Endodermal cell (in vitro differentiated cells): Measurements from ENCODE around the gene CBX7. TPM values are rescaled to one million over a fixed set of nuclear protein-coding genes. Genes with fewer than 3 reads are reported as not detected.

Experiments
- DNase-seq: peaks from one replicate; pipeline ENCODE4 v3.0.0-alpha.2; 2017
- H3K27ac ChIP-seq: 2 replicates; pipeline ENCODE4 v1.5.1; 2013; ENCODE audit warnings: mild to moderate bottlenecking, low read depth, low read length, moderate library complexity
- H3K27me3 ChIP-seq: 2 replicates; pipeline ENCODE4 v1.6.1; 2013; ENCODE audit warnings: mild to moderate bottlenecking, low read length, moderate library complexity; ENCODE audit not compliant: insufficient read depth, control insufficient read depth, poor library complexity, severe bottlenecking
- H3K36me3 ChIP-seq: 2 replicates; pipeline ENCODE4 v1.7.0; 2013; ENCODE audit warnings: mild to moderate bottlenecking, low read length, moderate library complexity; ENCODE audit not compliant: control insufficient read depth, insufficient read depth
- H3K4me1 ChIP-seq: one replicate; pipeline ENCODE4 v1.7.0; 2013; ENCODE audit warnings: low read length; ENCODE audit not compliant: control insufficient read depth, insufficient read depth
- H3K4me3 ChIP-seq: 2 replicates; pipeline ENCODE4 v1.5.1; 2013; ENCODE audit warnings: mild to moderate bottlenecking, low read length, moderate library complexity
- H3K9ac ChIP-seq: 2 replicates; pipeline ENCODE4 v1.6.1; 2013; ENCODE audit warnings: mild to moderate bottlenecking, low read length, moderate library complexity; ENCODE audit not compliant: poor library complexity, severe bottlenecking; ENCODE audit errors: extremely low read depth
- H3K9me3 ChIP-seq: 2 replicates; pipeline ENCODE4 v1.6.1; 2013; ENCODE audit warnings: mild to moderate bottlenecking, low read length, moderate library complexity; ENCODE audit not compliant: control insufficient read depth
- H3K27ac Mint-ChIP-seq: 2 replicates; pipeline ENCODE4 v1.8.0; 2020; ENCODE audit warnings: mixed read lengths
- H3K27me3 Mint-ChIP-seq: 2 replicates; pipeline ENCODE4 v1.8.0; 2021; ENCODE audit warnings: mild to moderate bottlenecking, mixed read lengths; ENCODE audit not compliant: insufficient read depth
- H3K36me3 Mint-ChIP-seq: 2 replicates; pipeline ENCODE4 v1.8.0; 2020; ENCODE audit warnings: low read depth, mixed read lengths
- H3K4me1 Mint-ChIP-seq: 2 replicates; pipeline ENCODE4 v1.8.0; 2020; ENCODE audit warnings: mixed read lengths
- H3K4me3 Mint-ChIP-seq: 2 replicates; pipeline ENCODE4 v1.8.0; 2020; ENCODE audit warnings: mild to moderate bottlenecking, moderate library complexity, mixed read lengths
- H3K9me3 Mint-ChIP-seq: 2 replicates; pipeline ENCODE4 v1.8.0; 2020; ENCODE audit warnings: mild to moderate bottlenecking, mixed read lengths
- WGBS, 2 experiments: methylation state at CpG; one replicate each; pipeline versions ENCODE4 v1.1.5 to v1.1.7; 2013; ENCODE audit warnings: missing lambda C conversion rate in 2 of 2, mixed read lengths in 1 of 2; ENCODE audit not compliant: insufficient coverage in 1 of 2, insufficient read length in 1 of 2; 5-methylcytosine and 5-hydroxymethylcytosine counted together
- total RNA-seq, 2 donors: library from RNA; stranded (reverse); fragmentation: NEBNext Ultra II Directional in 1 of 2; extraction: Animal tissue kit (Norgen Biotek cat#: 25700) in 1 of 2; gene quantifications; 2 replicates in 1 of 2; 3 replicates in 1 of 2; pipeline ENCODE4 v1.2.1, GENCODE V29; 2021
- TF ChIP-seq, protein P1 (sequence below): fragments of 200-600 bp; sonication (generic); conservative IDR thresholded peaks from 2 replicates; pipeline ENCODE4 v1.5.0; 2021; ENCODE audit warnings: antibody characterized with exemption, mild to moderate bottlenecking

The CBX7 gene
- total RNA-seq, 2 donors from 2014 or later = 14.2 to 22.0 TPM

DNA sequence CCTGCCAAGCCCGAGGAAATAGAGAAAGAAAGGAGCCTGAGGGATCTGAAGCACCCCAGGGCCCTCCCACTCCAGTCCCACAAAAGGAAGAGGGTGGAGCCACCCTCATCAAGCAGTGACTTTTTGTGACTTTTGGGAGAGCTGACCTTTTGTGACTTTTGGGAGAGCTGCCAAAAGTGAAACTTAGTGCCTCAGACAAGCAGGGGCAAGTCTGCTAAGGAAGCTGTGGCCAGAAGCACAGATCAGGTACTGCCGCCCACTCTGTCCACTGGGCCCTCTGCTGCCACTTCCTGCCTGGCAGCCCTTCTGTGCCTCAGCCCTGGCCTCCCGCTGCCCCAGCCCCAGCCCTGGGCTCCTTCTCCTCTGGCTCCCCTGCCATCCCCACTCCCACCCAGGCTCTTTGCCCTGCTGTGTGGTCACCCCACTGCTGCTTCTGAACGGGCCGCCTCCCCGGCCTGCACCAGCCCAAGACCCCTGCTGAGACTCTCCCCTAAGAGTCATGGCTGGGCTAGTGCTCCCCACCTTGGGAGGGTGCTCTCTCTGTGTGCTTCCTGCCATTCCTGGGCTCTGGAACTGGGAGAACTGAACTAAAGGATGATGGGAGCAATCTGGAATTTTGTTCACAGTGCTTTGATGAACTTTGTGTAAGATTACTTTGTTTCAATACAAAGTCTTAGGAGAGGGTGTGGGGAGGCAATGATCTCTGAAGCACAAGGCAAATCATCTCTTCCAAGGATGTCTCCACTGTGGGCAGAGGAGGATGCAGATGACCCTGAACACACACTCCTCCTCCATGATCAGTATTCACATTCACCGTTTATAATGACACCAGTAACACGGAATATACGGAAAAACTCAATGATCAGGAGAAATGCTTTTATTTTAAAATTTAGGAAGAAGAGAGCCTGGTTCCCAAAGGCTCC, 55.1 kb downstream of the CBX7 start, which contains the start of gene APOBEC3H:
Gene APOBEC3H (plus strand): TSS at position 147 of the 923 bp plus-strand sequence. CDS start 3,035 bp downstream, outside the sequence.
- H3K36me3 ChIP-seq = no peaks in the 10 kb centered on the region
- H3K27me3 ChIP-seq = no peaks in the 10 kb centered on the region
- H3K9me3 Mint-ChIP-seq = no peaks in the 10 kb centered on the region
- H3K27ac Mint-ChIP-seq = peak within 1 kb of the TSS; percentile 66
- H3K27me3 Mint-ChIP-seq = no peaks in the 10 kb centered on the region
- no peaks in the 10 kb centered on the region for H3K4me1 ChIP-seq
- TF ChIP-seq, protein P1, sequence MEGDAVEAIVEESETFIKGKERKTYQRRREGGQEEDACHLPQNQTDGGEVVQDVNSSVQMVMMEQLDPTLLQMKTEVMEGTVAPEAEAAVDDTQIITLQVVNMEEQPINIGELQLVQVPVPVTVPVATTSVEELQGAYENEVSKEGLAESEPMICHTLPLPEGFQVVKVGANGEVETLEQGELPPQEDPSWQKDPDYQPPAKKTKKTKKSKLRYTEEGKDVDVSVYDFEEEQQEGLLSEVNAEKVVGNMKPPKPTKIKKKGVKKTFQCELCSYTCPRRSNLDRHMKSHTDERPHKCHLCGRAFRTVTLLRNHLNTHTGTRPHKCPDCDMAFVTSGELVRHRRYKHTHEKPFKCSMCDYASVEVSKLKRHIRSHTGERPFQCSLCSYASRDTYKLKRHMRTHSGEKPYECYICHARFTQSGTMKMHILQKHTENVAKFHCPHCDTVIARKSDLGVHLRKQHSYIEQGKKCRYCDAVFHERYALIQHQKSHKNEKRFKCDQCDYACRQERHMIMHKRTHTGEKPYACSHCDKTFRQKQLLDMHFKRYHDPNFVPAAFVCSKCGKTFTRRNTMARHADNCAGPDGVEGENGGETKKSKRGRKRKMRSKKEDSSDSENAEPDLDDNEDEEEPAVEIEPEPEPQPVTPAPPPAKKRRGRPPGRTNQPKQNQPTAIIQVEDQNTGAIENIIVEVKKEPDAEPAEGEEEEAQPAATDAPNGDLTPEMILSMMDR = no peak
- no peak within 1 kb of the TSS for H3K9ac ChIP-seq
- WGBS, 2 experiments = 90% methylated on average over 9 of the region's 9 CpGs; no CpG with 5 or more reads in 1 of the 2 experiments
- H3K9me3 ChIP-seq = no peaks in the 10 kb centered on the region
- peak; percentile 45 for DNase-seq
- peaks cover 22% of the 10 kb centered on the region for H3K4me1 Mint-ChIP-seq
- H3K36me3 Mint-ChIP-seq = no peaks in the 10 kb centered on the region
- no peak within 1 kb of the TSS for H3K4me3 ChIP-seq
- no peak within 1 kb of the TSS for H3K4me3 Mint-ChIP-seq
- H3K27ac ChIP-seq = no peak within 1 kb of the TSS

DNA sequence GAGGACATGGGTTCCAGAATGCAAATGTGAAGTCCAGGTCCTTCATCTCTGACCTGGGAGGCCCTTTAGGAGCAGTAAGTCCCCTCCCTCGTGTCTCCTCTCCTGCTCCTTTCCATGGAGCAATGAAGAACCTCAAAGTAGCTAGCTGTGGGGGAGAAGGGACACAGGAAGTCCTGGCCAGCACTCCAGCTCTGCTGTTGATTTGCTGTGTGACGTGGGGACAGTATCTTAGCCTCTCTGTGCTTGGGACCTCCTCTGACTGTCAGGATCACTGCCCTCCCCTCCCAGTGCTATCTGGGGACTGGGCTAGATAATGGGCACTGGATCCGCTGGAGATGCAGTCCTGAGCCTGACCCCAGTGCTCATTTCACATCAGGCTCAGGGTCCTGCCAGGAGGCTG, 56.5 kb downstream of the CBX7 start:
- Mint-ChIP-seq H3K27ac (no peak overlapping the region), H3K27me3 (peaks cover 4% of the 10 kb centered on the region), H3K36me3 (no peaks in the 10 kb centered on the region), H3K4me3 (no peak overlapping the region), H3K9me3 (no peaks in the 10 kb centered on the region), H3K4me1 (peaks cover 19% of the 10 kb centered on the region)
- DNase-seq = no peak
- Histone ChIP-seq H3K9me3 (no peaks in the 10 kb centered on the region), H3K27me3 (no peaks in the 10 kb centered on the region), H3K36me3 (no peaks in the 10 kb centered on the region), H3K4me3 (no peak overlapping the region), H3K4me1 (no peaks in the 10 kb centered on the region), H3K9ac (no peak overlapping the region), H3K27ac (no peak overlapping the region)
- WGBS, 2 experiments = 87 to 90% methylated on average over 2 to 3 of the region's 3 CpGs
- TF ChIP-seq, protein P1 = no peak

DNA sequence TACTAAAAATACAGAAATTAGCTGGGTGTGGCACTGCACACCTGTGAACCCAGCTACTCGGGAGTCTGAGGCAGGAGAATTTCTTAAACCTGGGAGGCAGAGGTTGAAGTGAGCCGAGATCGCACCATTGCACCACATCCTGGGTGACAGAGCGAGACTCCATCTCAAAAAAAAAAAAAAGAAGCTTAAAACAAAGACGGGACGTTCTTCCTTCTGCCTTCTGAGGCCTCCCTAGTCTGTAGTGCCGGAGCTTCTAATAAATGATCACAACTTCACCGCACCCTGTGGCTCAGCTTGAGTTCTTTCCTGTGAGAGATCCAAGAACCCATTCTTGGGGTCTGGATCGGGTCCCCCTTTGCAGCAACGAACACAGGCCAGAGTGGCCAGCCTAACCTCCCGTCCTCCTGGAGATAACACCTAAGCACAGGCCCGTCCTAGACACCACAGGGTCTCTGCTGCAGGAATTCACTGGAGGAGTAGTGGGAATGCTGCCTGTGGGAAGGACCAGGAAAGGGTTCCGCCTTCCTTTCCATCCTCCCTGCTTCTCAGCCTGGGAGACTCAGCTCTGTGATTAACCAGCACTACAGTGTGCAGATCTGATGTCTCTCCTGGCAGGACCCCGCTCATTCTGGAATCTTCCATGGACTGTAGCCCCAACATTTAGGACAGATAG, 57.6 kb downstream of the CBX7 start:
- DNase-seq = peak; percentile 76
- Mint-ChIP-seq H3K9me3 (no peaks in the 10 kb centered on the region), H3K27ac (no peak overlapping the region), H3K4me3 (no peak overlapping the region), H3K4me1 (peaks cover 15% of the 10 kb centered on the region), H3K36me3 (no peaks in the 10 kb centered on the region), H3K27me3 (peaks cover 4% of the 10 kb centered on the region)
- Histone ChIP-seq H3K4me1 (no peaks in the 10 kb centered on the region), H3K9ac (no peak overlapping the region), H3K36me3 (no peaks in the 10 kb centered on the region), H3K9me3 (no peaks in the 10 kb centered on the region), H3K4me3 (no peak overlapping the region), H3K27me3 (no peaks in the 10 kb centered on the region), H3K27ac (no peak overlapping the region)
- TF ChIP-seq, protein P1 = no peak
- 92 to 97% methylated on average over 11 to 14 of the region's 14 CpGs for WGBS, 2 experiments
